Suppressor macrophage treated with lipopolysaccharide for 4 hours (primary cell): ENCODE results near the gene SFPQ.

Experiments
- DNase-seq: peaks from one replicate; pipeline ENCODE4 v3.0.0-alpha.2; 2020

The SFPQ gene

DNA sequence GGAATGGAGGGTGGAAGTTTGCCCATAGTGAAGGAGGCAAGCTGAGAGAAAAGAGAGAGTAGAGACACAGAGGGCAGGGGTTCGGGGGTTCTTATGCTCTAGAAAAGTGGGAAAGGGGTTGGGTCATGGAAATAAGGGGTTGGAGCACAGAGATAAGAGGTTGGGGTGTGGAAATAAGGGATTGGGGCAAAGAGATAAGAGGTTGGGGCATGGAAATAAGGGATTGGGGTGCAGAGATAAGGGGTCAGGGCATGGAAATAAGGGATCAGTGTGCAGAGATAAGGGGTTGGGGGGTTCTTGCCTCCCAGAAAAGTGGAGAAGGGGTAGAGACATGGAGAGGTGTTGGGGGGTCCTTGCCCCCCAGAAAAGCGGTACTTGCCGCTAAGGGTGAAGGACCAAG, 56.2 kb downstream of the SFPQ start:
- DNase-seq = no peak
